Measurements from ENCODE around the gene MS4A13. TPM values are rescaled to one million over a fixed set of nuclear protein-coding genes. Genes with fewer than 3 reads are reported as not detected.

The MS4A13 gene
- total and polyA plus RNA-seq, 2 of the 8 experiments (the other 6 are each of a cell fraction or from before 2014, with no cell fraction given), result not detected

- CTCF ChIA-PET (ENCODE audit: partially characterized antibody), result interaction anchor here (1.3 kb wide), 1 partner anchor 166 kb away, joined by 4 read pairs; no protein-coding TSS in a partner anchor
- peaks cover 10 to 15% of the 10 kb centered on the region in 2 experiments; a peak in 2 of 4 replicates for H3K9me3 ChIP-seq (ENCODE audit: insufficient read depth in 2 of 2, low read depth in 1 of 2, low read length in 1 of 2)
- H3K4me3 ChIP-seq (ENCODE audit: extremely low read depth in 1 of 4, insufficient read depth in 2 of 4, low read depth in 3 of 4, low read length in 4 of 4), result no peak overlapping the region
- H4K8ac ChIP-seq (ENCODE audit: extremely low read depth, insufficient read depth, low read length), result no peak overlapping the region
- peak overlapping the region; percentile 66; the same call in 1 of the 2 replicates for H2AFZ ChIP-seq (ENCODE audit: low read length)
- no peaks in the 10 kb centered on the region for H3K27me3 ChIP-seq (replicated peaks in 1 of 4; ENCODE audit: control insufficient read depth in 3 of 4, extremely low read depth in 1 of 4, insufficient read depth in 3 of 4, low read length in 3 of 4)
- H3K4me1 ChIP-seq (replicated peaks in 1 of 4; ENCODE audit: control insufficient read depth in 3 of 4, insufficient read depth in 4 of 4, low read length in 3 of 4), result 0 out of 7 replicates have a peak, but pooled peaks cover 0 to 2% (median 0%) of the 10 kb centered on the region in 4 experiments
- WGBS, 2 experiments (ENCODE audit: extremely low coverage in 1 of 2, insufficient coverage in 1 of 2, insufficient read length in 1 of 2, insufficient replicate concordance in 2 of 2, low coverage in 1 of 2, low lambda C conversion rate in 2 of 2, missing lambda C conversion rate in 1 of 2), result 62% methylated on average over 1 of the region's 1 CpG; no CpG with 5 or more reads in 1 of the 2 experiments
- no peak overlapping the region for H2BK20ac ChIP-seq (ENCODE audit: low read length)
- H3K23me2 ChIP-seq (ENCODE audit: low read depth, low read length), result no peaks in the 10 kb centered on the region
- H3K27ac ChIP-seq (ENCODE audit: low read depth, low read length), result no peak overlapping the region
- FAIRE-seq (no peak), DNase-seq (ENCODE audit: low read depth in 1 of 2, low spot score in 2 of 2) (no peak)
- TF ChIP-seq TAF7 (optimal IDR thresholded peaks at IDR 0.05; ENCODE audit: borderline replicate concordance, low read depth, low read length), result no peak
- no peak for TF ChIP-seq KDM1A (IDR thresholded peaks at IDR 0.05; ENCODE audit: borderline replicate concordance, low read length)
- TF ChIP-seq BRCA1 (IDR thresholded peaks at IDR 0.05; ENCODE audit: low read depth, low read length), result no peak
- TF ChIP-seq GABPA (IDR thresholded peaks at IDR 0.05; ENCODE audit: borderline replicate concordance, insufficient read depth, low read length), result no peak
- TF ChIP-seq SP2 (IDR thresholded peaks at IDR 0.05; ENCODE audit: low read length), result no peak
- TF ChIP-seq TBP (IDR thresholded peaks at IDR 0.05; ENCODE audit: low read depth, low read length), result no peak
- no peak overlapping the region for H2AK5ac ChIP-seq (ENCODE audit: low read depth, low read length)
- H3K9ac ChIP-seq (replicated peaks in 1 of 4; ENCODE audit: extremely low read depth in 1 of 4, low read depth in 3 of 4, low read length in 3 of 4), result no peak overlapping the region
- H3K23ac ChIP-seq (ENCODE audit: insufficient read length), result no peak overlapping the region
- no peak overlapping the region for H2BK12ac ChIP-seq (ENCODE audit: low read depth, low read length)
- POLR2A ChIA-PET (ENCODE audit: partially characterized antibody), result no interaction called here
- H3K4ac ChIP-seq (replicated peaks; ENCODE audit: insufficient read length, low read depth, low read length), result no peak overlapping the region
- H3K18ac ChIP-seq (ENCODE audit: extremely low read depth, low read length), result no peak overlapping the region
- H3K4me2 ChIP-seq (ENCODE audit: insufficient read depth in 1 of 2, low read depth in 2 of 2, low read length in 2 of 2), result no peak overlapping the region
- H4K20me1 ChIP-seq (replicated peaks in 1 of 2; ENCODE audit: control insufficient read depth in 1 of 2, insufficient read depth in 2 of 2, low read length in 2 of 2), result no peaks in the 10 kb centered on the region
- no peaks in the 10 kb centered on the region for H3K79me2 ChIP-seq (ENCODE audit: control insufficient read depth in 1 of 2, insufficient read depth in 2 of 2, low read length in 2 of 2)
- H3K14ac ChIP-seq (ENCODE audit: insufficient read length), result no peak overlapping the region
- H3K56ac ChIP-seq (replicated peaks; ENCODE audit: insufficient read length, low read depth, low read length), result no peak overlapping the region
- H2BK5ac ChIP-seq (ENCODE audit: low read depth, low read length), result no peak overlapping the region
- no peak overlapping the region for H4K5ac ChIP-seq (ENCODE audit: insufficient read length, low read depth, low read length)
- H3K79me1 ChIP-seq (ENCODE audit: low read depth, low read length), result no peaks in the 10 kb centered on the region
- H3K36me3 ChIP-seq (ENCODE audit: control insufficient read depth in 2 of 4, insufficient read depth in 4 of 4, low read length in 3 of 4), result no peaks in the 10 kb centered on the region; a peak in 1 of 8 replicates
- no peak overlapping the region for H4K91ac ChIP-seq (replicated peaks; ENCODE audit: insufficient read length, low read length)
- H2BK15ac ChIP-seq (ENCODE audit: low read length), result no peak overlapping the region
- H2BK120ac ChIP-seq (replicated peaks; ENCODE audit: low read depth, low read length), result no peak overlapping the region
Measured at GRCh38 chr11:60528934-60529333, 13.7 kb downstream of the MS4A13 start.

Data from H1 (cell line).